ENCODE results near the gene MED17. TPM values are rescaled to one million over a fixed set of nuclear protein-coding genes. Genes with fewer than 3 reads are reported as not detected.

The MED17 gene
- total RNA-seq, 1 donor from 2014 or later = 21.0 TPM

DNA sequence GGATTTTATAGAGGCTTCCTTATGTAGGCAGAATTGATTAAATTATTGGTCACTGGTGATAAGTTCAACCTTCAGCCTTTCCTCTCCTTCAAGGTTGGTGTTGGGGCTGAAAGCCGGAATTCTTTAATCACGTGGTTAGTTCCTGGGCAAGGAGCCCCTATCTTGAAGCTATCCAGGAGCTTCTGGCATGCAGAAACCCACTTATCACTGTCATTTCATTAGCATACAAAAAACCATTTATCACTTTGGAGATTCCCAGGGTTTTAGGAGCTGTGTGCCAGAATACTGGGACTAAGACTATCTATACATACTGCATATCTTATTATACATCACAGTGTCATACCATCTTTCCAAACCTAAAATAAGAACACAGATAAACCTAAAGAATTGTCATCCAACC lies 18.5 kb upstream of the MED17 start:
- Histone ChIP-seq H3K9me3 (replicated peaks) (no peaks in the 10 kb centered on the region), H3K4me3 (no peak overlapping the region), H3K27ac (replicated peaks) (no peak overlapping the region), H3K27me3 (ENCODE audit: low read depth) (no peaks in the 10 kb centered on the region), H3K36me3 (peaks cover 48% of the 10 kb centered on the region), H3K4me1 (no peaks in the 10 kb centered on the region)
- DNase-seq = no peak
- TF ChIP-seq, protein P1, sequence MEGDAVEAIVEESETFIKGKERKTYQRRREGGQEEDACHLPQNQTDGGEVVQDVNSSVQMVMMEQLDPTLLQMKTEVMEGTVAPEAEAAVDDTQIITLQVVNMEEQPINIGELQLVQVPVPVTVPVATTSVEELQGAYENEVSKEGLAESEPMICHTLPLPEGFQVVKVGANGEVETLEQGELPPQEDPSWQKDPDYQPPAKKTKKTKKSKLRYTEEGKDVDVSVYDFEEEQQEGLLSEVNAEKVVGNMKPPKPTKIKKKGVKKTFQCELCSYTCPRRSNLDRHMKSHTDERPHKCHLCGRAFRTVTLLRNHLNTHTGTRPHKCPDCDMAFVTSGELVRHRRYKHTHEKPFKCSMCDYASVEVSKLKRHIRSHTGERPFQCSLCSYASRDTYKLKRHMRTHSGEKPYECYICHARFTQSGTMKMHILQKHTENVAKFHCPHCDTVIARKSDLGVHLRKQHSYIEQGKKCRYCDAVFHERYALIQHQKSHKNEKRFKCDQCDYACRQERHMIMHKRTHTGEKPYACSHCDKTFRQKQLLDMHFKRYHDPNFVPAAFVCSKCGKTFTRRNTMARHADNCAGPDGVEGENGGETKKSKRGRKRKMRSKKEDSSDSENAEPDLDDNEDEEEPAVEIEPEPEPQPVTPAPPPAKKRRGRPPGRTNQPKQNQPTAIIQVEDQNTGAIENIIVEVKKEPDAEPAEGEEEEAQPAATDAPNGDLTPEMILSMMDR (IDR thresholded peaks at IDR 0.05; ENCODE audit: borderline replicate concordance) = no peak
- intact Hi-C loops (cut with micrococcal nuclease) = no loop called here

GRCh38 chr11:93766504-93766903 lies 17.6 kb upstream of the MED17 start:
- TF ChIP-seq, protein P1 (IDR thresholded peaks at IDR 0.05; ENCODE audit: borderline replicate concordance) = no peak

DNA sequence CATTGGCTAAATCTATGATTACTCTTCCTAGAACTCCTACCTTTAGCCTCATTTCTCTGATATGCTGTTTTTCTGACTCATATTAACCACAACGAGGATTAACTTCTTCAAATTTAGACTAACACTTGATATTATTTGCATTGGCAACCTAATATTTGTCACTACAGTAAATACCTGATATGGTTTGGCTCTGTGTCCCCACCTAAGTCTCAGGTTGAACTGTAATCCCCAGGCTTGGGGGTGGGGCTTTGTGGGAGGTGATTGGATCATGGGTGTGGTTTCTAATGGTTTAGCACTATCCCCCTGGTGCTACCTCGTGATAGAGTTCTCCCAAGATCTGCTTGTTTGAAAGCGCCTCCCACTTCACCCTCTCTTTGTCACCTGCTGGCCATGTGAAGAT lies 17.1 kb upstream of the MED17 start:
- Histone ChIP-seq H3K4me1 (no peaks in the 10 kb centered on the region), H3K27me3 (ENCODE audit: low read depth) (no peaks in the 10 kb centered on the region), H3K36me3 (peaks cover 35% of the 10 kb centered on the region), H3K27ac (replicated peaks) (no peak overlapping the region), H3K9me3 (replicated peaks) (no peaks in the 10 kb centered on the region), H3K4me3 (no peak overlapping the region)
- DNase-seq = no peak
- TF ChIP-seq, protein P1 (IDR thresholded peaks at IDR 0.05; ENCODE audit: borderline replicate concordance) = no peak
- intact Hi-C loops (cut with micrococcal nuclease) = no loop called here

More at GRCh38 chr11:93766504-93766903, 17.6 kb upstream of the MED17 start:
- H3K4me1 ChIP-seq = no peaks in the 10 kb centered on the region
- no peaks in the 10 kb centered on the region for H3K27me3 ChIP-seq (ENCODE audit: low read depth)
- H3K9me3 ChIP-seq (replicated peaks) = no peaks in the 10 kb centered on the region
- H3K36me3 ChIP-seq = peaks cover 39% of the 10 kb centered on the region
- H3K27ac ChIP-seq (replicated peaks) = no peak overlapping the region
- intact Hi-C loops (cut with micrococcal nuclease) = no loop called here
- no peak for DNase-seq
- no peak overlapping the region for H3K4me3 ChIP-seq

DNA sequence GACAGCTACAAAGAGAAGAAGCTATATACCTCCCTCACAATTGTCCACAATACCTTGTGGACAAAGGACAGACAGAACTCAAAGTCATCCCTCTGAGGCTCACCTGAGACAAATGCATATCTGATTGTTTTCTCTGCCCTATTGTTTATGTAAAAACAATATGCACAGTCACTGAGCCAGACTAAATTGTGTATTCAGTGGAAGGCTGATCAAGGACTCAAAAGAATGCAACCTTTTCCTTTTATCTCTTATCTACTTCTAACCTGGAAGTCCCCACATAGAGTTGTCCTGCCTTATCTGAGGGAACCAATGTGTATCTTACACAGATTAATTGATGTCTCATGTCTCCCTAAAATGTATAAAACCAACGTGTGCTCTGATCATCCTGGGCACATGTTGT lies 13.9 kb upstream of the MED17 start:
- Histone ChIP-seq H3K4me3 (no peak overlapping the region), H3K9me3 (replicated peaks) (no peaks in the 10 kb centered on the region), H3K27me3 (ENCODE audit: low read depth) (no peaks in the 10 kb centered on the region), H3K36me3 (peaks cover 5% of the 10 kb centered on the region), H3K4me1 (no peaks in the 10 kb centered on the region), H3K27ac (replicated peaks) (no peak overlapping the region)
- intact Hi-C loops (cut with micrococcal nuclease) = no loop called here
- TF ChIP-seq, protein P1 (IDR thresholded peaks at IDR 0.05; ENCODE audit: borderline replicate concordance) = no peak
- no peak for DNase-seq

GRCh38 chr11:93772123-93772522 lies 12.0 kb upstream of the MED17 start:
- DNase-seq = no peak
- no peak overlapping the region for H3K4me3 ChIP-seq
- intact Hi-C loops (cut with micrococcal nuclease) = no loop called here
- H3K4me1 ChIP-seq = no peaks in the 10 kb centered on the region
- no peak overlapping the region for H3K27ac ChIP-seq (replicated peaks)
- no peaks in the 10 kb centered on the region for H3K9me3 ChIP-seq (replicated peaks)
- TF ChIP-seq, protein P1 (IDR thresholded peaks at IDR 0.05; ENCODE audit: borderline replicate concordance) = no peak
- no peaks in the 10 kb centered on the region for H3K36me3 ChIP-seq
- no peaks in the 10 kb centered on the region for H3K27me3 ChIP-seq (ENCODE audit: low read depth)

GRCh38 chr11:93773045-93773477 lies 11.0 kb upstream of the MED17 start:
- TF ChIP-seq, protein P1 (IDR thresholded peaks at IDR 0.05; ENCODE audit: borderline replicate concordance) = no peak
- H3K4me3 ChIP-seq = no peak overlapping the region
- no peaks in the 10 kb centered on the region for H3K27me3 ChIP-seq (ENCODE audit: low read depth)
- no peaks in the 10 kb centered on the region for H3K9me3 ChIP-seq (replicated peaks)
- no peak overlapping the region for H3K27ac ChIP-seq (replicated peaks)
- H3K36me3 ChIP-seq = no peaks in the 10 kb centered on the region
- intact Hi-C loops (cut with micrococcal nuclease) = no loop called here
- no peaks in the 10 kb centered on the region for H3K4me1 ChIP-seq
- no peak for DNase-seq

All from left ventricle myocardium inferior (tissue), 1 donor.